ENCODE measurements around the gene ALCAM. TPM values are rescaled to one million over a fixed set of nuclear protein-coding genes. Genes with fewer than 3 reads are reported as not detected.

Gene ALCAM
- total RNA-seq, 1 donor from 2014 or later, result 54.4 TPM

DNA sequence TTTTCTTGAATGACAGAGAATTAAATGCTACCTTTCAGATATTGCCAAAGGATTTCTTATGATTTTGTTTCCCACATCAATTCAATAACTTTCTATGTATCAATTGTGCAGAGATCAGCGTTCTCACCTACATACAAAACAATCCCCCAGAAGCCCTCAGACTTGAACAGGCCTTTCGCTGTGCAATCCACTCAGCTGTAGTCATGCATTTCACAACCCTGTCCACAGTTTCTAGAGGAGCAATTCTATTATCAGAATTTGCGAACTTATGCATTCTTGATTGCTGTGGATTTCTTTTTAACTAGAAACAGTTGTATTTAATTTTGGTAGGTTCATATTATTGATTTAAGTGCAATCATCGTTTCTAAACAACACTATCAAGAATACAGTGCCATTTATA is 13.7 kb upstream of the ALCAM start:
- TF ChIP-seq EZH2 (IDR thresholded peaks at IDR 0.05), result no peak
- no peak for TF ChIP-seq EZH2phosphoT487 (IDR thresholded peaks at IDR 0.05)
- TF ChIP-seq, protein P1, sequence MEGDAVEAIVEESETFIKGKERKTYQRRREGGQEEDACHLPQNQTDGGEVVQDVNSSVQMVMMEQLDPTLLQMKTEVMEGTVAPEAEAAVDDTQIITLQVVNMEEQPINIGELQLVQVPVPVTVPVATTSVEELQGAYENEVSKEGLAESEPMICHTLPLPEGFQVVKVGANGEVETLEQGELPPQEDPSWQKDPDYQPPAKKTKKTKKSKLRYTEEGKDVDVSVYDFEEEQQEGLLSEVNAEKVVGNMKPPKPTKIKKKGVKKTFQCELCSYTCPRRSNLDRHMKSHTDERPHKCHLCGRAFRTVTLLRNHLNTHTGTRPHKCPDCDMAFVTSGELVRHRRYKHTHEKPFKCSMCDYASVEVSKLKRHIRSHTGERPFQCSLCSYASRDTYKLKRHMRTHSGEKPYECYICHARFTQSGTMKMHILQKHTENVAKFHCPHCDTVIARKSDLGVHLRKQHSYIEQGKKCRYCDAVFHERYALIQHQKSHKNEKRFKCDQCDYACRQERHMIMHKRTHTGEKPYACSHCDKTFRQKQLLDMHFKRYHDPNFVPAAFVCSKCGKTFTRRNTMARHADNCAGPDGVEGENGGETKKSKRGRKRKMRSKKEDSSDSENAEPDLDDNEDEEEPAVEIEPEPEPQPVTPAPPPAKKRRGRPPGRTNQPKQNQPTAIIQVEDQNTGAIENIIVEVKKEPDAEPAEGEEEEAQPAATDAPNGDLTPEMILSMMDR (IDR thresholded peaks at IDR 0.05), result no peak
- Histone ChIP-seq H3K79me2 (ENCODE audit: low read depth) (no peaks in the 10 kb centered on the region), H3K4me2 (peak overlapping the region; percentile 82), H3K9ac (no peak overlapping the region), H3K27ac (no peak overlapping the region), H3K9me3 (ENCODE audit: low read depth) (no peaks in the 10 kb centered on the region), H3K4me3 (no peak overlapping the region), H3F3A (ENCODE audit: low read depth) (peaks cover 6% of the 10 kb centered on the region), H3K27me3 (peaks cover 23% of the 10 kb centered on the region), H2AFZ (replicated peaks) (no peak overlapping the region), H4K20me1 (ENCODE audit: low read depth) (no peaks in the 10 kb centered on the region), H3K4me1 (peaks cover 5% of the 10 kb centered on the region), H3K36me3 (no peaks in the 10 kb centered on the region)
- H3K4me3 Mint-ChIP-seq, result no peak overlapping the region
- no peak overlapping the region for H3K27ac Mint-ChIP-seq
- peaks cover 4% of the 10 kb centered on the region for H3K9me3 Mint-ChIP-seq
- no peaks in the 10 kb centered on the region for H3K36me3 Mint-ChIP-seq
- H3K27me3 Mint-ChIP-seq (ENCODE audit: insufficient read depth, low read depth), result peaks cover 2% of the 10 kb centered on the region
- peaks cover 25% of the 10 kb centered on the region for H3K4me1 Mint-ChIP-seq
- no peak for DNase-seq (ENCODE audit: low spot score)

- H3K4me1 ChIP-seq, result peaks cover 5% of the 10 kb centered on the region
- H3K4me1 Mint-ChIP-seq, result peaks cover 25% of the 10 kb centered on the region
- H3K4me3 ChIP-seq, result peak overlapping the region; percentile 57
- peak overlapping the region; percentile 94 for H2AFZ ChIP-seq (replicated peaks)
- H3K9me3 Mint-ChIP-seq, result peaks cover 4% of the 10 kb centered on the region
- H4K20me1 ChIP-seq (ENCODE audit: low read depth), result no peaks in the 10 kb centered on the region
- H3K27me3 Mint-ChIP-seq (ENCODE audit: insufficient read depth, low read depth), result peaks cover 2% of the 10 kb centered on the region
- H3F3A ChIP-seq (ENCODE audit: low read depth), result peaks cover 6% of the 10 kb centered on the region
- H3K4me2 ChIP-seq, result peak overlapping the region; percentile 82
- no peaks in the 10 kb centered on the region for H3K36me3 Mint-ChIP-seq
- peak; percentile 54 for DNase-seq (ENCODE audit: low spot score)
- no peaks in the 10 kb centered on the region for H3K79me2 ChIP-seq (ENCODE audit: low read depth)
- H3K27ac Mint-ChIP-seq, result no peak overlapping the region
- no peaks in the 10 kb centered on the region for H3K9me3 ChIP-seq (ENCODE audit: low read depth)
- no peaks in the 10 kb centered on the region for H3K36me3 ChIP-seq
- TF ChIP-seq EZH2 (IDR thresholded peaks at IDR 0.05) (no peak), EZH2phosphoT487 (IDR thresholded peaks at IDR 0.05) (no peak)
- TF ChIP-seq, protein P1 (IDR thresholded peaks at IDR 0.05), result no peak
- no peak overlapping the region for H3K27ac ChIP-seq
- H3K4me3 Mint-ChIP-seq, result peak overlapping the region; percentile 73
- H3K9ac ChIP-seq, result no peak overlapping the region
- peaks cover 23% of the 10 kb centered on the region for H3K27me3 ChIP-seq
Observed at GRCh38 chr3:105353485-105354161, 13.1 kb upstream of the ALCAM start.

- Histone ChIP-seq H3K4me1 (peaks cover 5% of the 10 kb centered on the region), H4K20me1 (ENCODE audit: low read depth) (no peaks in the 10 kb centered on the region), H3K27me3 (peaks cover 23% of the 10 kb centered on the region), H3F3A (ENCODE audit: low read depth) (peaks cover 6% of the 10 kb centered on the region), H2AFZ (replicated peaks) (peak overlapping the region; percentile 94), H3K4me2 (peak overlapping the region; percentile 82), H3K79me2 (ENCODE audit: low read depth) (no peaks in the 10 kb centered on the region), H3K9ac (no peak overlapping the region), H3K4me3 (peak overlapping the region; percentile 57), H3K27ac (no peak overlapping the region), H3K36me3 (no peaks in the 10 kb centered on the region), H3K9me3 (ENCODE audit: low read depth) (no peaks in the 10 kb centered on the region)
- H3K27ac Mint-ChIP-seq, result peak overlapping the region; percentile 2
- H3K9me3 Mint-ChIP-seq, result peaks cover 4% of the 10 kb centered on the region
- peaks cover 29% of the 10 kb centered on the region for H3K4me1 Mint-ChIP-seq
- no peaks in the 10 kb centered on the region for H3K36me3 Mint-ChIP-seq
- peaks cover 7% of the 10 kb centered on the region for H3K27me3 Mint-ChIP-seq (ENCODE audit: insufficient read depth, low read depth)
- peak; percentile 52 for DNase-seq (ENCODE audit: low spot score)
- TF ChIP-seq EZH2phosphoT487 (IDR thresholded peaks at IDR 0.05), result no peak
- peak overlapping the region; percentile 73 for H3K4me3 Mint-ChIP-seq
Observed at GRCh38 chr3:105354429-105354828, 12.3 kb upstream of the ALCAM start.

DNA sequence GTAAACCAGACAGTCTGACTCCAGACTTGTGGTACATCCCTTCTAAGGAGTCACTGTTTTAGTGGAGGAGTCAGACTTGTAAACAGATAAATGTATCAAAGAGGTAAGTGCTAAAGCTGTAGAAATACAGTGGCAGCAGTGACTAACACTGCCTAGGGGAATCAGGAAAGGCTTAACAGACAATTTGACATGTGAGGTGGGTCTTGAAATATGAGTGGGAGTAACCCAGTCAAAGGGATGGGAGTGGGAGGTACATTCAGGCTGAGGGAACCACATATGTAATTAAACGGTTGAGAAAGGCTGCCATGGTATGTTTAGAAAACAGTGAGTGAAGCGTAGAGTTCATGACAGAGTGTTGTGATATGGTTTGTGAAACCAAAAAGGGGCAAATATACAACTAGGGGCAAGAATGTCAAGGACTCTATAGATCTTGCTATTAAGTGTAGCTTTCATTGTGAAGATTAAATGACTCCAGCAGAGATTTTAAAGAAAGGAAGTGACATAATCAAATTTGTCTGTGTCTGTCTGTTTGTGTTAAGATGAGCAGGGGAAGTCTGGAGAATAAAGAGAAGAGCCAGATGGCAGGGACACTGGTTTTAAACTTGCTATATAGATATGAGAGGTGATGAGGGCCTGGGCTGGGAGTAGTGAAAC is 11.2 kb upstream of the ALCAM start:
- Mint-ChIP-seq H3K9me3 (peaks cover 4% of the 10 kb centered on the region), H3K4me1 (peaks cover 29% of the 10 kb centered on the region), H3K36me3 (no peaks in the 10 kb centered on the region), H3K27me3 (ENCODE audit: insufficient read depth, low read depth) (peaks cover 7% of the 10 kb centered on the region), H3K27ac (peak overlapping the region; percentile 44), H3K4me3 (no peak overlapping the region)
- Histone ChIP-seq H3K4me3 (no peak overlapping the region), H2AFZ (replicated peaks) (no peak overlapping the region), H3K4me2 (no peak overlapping the region), H3K4me1 (peaks cover 5% of the 10 kb centered on the region), H3K27me3 (peaks cover 23% of the 10 kb centered on the region), H3K27ac (no peak overlapping the region), H3K79me2 (ENCODE audit: low read depth) (no peaks in the 10 kb centered on the region), H3F3A (ENCODE audit: low read depth) (peaks cover 6% of the 10 kb centered on the region), H3K9ac (no peak overlapping the region), H4K20me1 (ENCODE audit: low read depth) (no peaks in the 10 kb centered on the region), H3K36me3 (no peaks in the 10 kb centered on the region), H3K9me3 (ENCODE audit: low read depth) (no peaks in the 10 kb centered on the region)
- TF ChIP-seq, protein P1 (IDR thresholded peaks at IDR 0.05), result no peak
- TF ChIP-seq EZH2phosphoT487 (IDR thresholded peaks at IDR 0.05) (no peak), EZH2 (IDR thresholded peaks at IDR 0.05) (no peak)
- DNase-seq (ENCODE audit: low spot score), result no peak
